ENCODE measurements around the gene PPP2R5E. TPM values are rescaled to one million over a fixed set of nuclear protein-coding genes. Genes with fewer than 3 reads are reported as not detected.
A peak's percentile ranks its signal among the peaks of the same experiment; 100 is the strongest.
"Not testable (repeated sequence)": the region's sequence is repeated elsewhere in the genome, so short reads cannot be mapped to it uniquely, and the experiment has no call there.

PPP2R5E gene
- total RNA-seq = 5.7 TPM

DNA sequence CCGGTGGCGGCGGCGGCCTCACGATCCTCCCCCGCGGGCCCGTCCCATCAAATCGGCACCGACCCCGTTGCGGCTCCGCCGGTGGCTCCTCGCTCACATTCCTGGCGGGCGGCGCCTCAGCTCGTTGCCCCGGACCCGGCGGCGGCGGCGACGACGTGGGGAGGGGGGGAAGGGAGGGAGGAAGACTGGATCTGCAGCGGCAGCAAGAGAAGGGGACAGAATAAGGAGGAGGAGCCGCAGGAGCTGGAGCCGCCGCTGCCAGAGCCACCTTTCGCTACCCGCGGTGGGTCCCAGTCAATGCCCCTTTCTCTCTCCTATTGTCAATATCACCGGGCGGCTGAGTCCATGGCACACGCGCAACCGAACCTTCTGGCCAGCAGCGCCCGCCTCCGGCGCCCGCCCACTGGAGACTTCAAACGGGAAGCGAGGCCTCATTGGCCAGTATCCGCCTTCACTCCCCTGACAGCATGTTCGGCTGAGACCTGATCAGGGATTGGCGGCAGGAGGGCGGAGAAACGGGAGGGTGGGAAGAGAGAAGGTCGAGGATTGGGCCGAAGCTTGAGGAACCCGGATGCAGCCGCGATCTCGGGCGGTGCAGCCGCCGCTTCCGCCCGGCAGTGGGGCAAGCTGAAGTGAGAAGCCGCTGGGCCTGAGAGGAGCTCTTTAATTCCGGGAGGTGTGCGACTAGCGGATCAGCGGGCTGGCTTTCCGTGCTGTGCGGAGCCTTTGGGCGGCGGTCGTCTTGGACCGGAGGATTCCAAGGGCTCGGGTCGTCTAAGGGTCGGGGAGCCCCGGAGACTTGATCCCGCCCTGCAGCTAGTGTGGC is at the start of gene PPP2R5E:
Gene PPP2R5E (minus strand): TSS at position 378 of the 826 bp plus-strand sequence. CDS start 3,692 bp downstream, outside the sequence.
- TF ChIP-seq, protein P1, sequence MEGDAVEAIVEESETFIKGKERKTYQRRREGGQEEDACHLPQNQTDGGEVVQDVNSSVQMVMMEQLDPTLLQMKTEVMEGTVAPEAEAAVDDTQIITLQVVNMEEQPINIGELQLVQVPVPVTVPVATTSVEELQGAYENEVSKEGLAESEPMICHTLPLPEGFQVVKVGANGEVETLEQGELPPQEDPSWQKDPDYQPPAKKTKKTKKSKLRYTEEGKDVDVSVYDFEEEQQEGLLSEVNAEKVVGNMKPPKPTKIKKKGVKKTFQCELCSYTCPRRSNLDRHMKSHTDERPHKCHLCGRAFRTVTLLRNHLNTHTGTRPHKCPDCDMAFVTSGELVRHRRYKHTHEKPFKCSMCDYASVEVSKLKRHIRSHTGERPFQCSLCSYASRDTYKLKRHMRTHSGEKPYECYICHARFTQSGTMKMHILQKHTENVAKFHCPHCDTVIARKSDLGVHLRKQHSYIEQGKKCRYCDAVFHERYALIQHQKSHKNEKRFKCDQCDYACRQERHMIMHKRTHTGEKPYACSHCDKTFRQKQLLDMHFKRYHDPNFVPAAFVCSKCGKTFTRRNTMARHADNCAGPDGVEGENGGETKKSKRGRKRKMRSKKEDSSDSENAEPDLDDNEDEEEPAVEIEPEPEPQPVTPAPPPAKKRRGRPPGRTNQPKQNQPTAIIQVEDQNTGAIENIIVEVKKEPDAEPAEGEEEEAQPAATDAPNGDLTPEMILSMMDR (IDR thresholded peaks at IDR 0.05) = no peak
- Histone ChIP-seq H3K4me1 (peaks cover 0 to 16% of the 10 kb centered on the region in 2 donors), H3K36me3 (peaks cover 13 to 16% of the 10 kb centered on the region in 2 donors), H3K27ac (peak within 1 kb of the TSS; percentile 87 to 91), H3K4me3 (peak within 1 kb of the TSS; percentile 92), H3K9me3 (no peaks in the 10 kb centered on the region), H3K27me3 (no peaks in the 10 kb centered on the region)
- peak; percentile 95 to 99 for DNase-seq (ENCODE audit: low spot score in 2 of 2)
- intact Hi-C loops (cut with DNase I) = loop anchor here (1.0 to 10.0 kb wide), 7 partner anchors 98 to 792 kb away; partner anchors contain the start of genes SGPP1 and WDR89

DNA sequence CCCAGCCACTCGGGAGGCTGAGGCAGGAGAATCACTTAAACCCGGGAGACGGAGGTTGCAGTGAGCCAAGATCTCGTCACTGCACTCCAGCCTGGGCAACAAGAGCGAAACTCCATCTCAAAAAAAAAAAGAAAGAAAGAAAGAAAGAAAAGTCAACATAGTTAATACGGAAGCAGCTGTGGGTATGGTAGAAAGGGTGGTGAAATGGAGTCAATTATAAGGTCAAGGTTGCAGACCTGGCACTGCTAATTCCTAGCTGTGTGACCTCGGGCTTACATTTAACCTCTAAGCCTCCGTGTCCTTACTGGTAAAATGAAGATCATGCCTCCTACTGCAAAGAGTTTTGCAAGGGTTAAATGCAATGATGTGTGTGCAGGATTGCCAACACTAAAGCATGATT is 39.9 kb upstream of the PPP2R5E start:
- H3K36me3 ChIP-seq; H3K4me1 ChIP-seq; H3K27ac ChIP-seq; H3K9me3 ChIP-seq; H3K27me3 ChIP-seq; DNase-seq (ENCODE audit: low spot score in 2 of 2); intact Hi-C loops (cut with DNase I); H3K4me3 ChIP-seq: not testable (repeated sequence)

DNA sequence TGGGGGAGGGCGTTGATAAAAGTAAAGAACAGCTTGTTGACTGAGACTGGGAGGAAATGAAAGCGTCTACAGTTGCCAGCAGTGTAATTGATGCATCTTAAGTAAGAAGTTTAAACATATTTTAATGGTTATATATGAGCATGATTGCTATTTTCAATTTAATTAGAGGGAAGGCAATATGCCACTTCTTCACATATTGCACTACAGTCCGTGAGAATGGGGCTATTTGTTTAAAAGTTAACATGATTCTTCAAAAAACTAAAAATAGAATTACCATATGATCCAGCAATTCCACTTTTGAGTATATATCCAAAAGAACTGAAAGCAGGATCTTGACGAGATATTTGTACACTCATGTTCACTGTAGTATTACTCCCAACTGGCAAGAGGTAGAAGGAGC is 38.3 kb upstream of the PPP2R5E start:
- Histone ChIP-seq H3K27me3 (no peaks in the 10 kb centered on the region), H3K4me3 (no peak overlapping the region), H3K9me3 (no peaks in the 10 kb centered on the region), H3K4me1 (no peaks in the 10 kb centered on the region), H3K27ac (no peak overlapping the region), H3K36me3 (no peaks in the 10 kb centered on the region)
- DNase-seq (ENCODE audit: low spot score in 2 of 2) = no peak
- intact Hi-C loops (cut with DNase I) = no loop called here
- TF ChIP-seq, protein P1 (IDR thresholded peaks at IDR 0.05) = no peak

DNA sequence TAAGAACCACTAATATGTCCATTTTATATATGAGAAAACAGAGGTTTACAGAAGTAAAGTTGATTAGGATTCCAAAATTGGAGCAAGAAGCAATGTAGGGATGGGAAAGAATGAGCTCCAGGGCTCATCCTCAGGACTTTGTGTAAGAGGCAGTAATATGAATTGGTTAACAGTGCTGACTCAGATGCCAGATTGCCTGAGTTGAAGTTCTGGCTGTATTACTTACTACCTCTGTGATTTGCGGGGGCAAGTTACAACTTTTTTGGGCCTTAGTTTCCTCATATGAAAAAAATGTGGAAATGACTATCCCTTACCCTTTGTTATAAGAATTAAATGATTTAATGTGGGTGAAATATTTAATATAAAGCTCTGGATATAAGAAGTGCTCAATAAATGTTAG is 35.1 kb upstream of the PPP2R5E start:
- no peaks in the 10 kb centered on the region for H3K27me3 ChIP-seq
- intact Hi-C loops (cut with DNase I) = no loop called here
- H3K4me3 ChIP-seq = no peak overlapping the region
- TF ChIP-seq, protein P1 (IDR thresholded peaks at IDR 0.05) = no peak
- no peaks in the 10 kb centered on the region for H3K36me3 ChIP-seq
- no peak for DNase-seq (ENCODE audit: low spot score in 2 of 2)
- H3K9me3 ChIP-seq = no peaks in the 10 kb centered on the region
- H3K27ac ChIP-seq = no peak overlapping the region
- no peaks in the 10 kb centered on the region for H3K4me1 ChIP-seq

DNA sequence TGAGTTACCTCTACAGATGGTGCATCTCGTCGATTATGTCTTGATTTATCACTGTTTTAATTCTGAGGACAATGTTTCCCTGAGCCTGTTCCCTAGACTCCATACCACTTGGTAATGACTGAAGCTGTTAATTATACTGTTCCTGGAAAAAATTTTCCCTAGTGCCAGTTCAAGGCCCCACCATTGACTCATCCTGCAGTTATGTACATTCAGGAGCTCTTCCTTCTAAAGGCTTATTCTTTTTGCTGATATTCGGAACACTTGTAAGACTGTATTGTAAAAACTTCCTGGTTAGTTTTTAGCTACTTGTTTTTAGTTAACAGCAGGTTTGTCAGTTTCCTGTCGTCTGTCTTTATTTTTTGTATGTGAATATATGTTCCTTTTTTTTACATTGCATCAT is 30.4 kb upstream of the PPP2R5E start:
- Histone ChIP-seq H3K9me3 (no peaks in the 10 kb centered on the region), H3K36me3 (no peaks in the 10 kb centered on the region), H3K27ac (no peak overlapping the region), H3K4me1 (no peaks in the 10 kb centered on the region), H3K4me3 (no peak overlapping the region), H3K27me3 (no peaks in the 10 kb centered on the region)
- intact Hi-C loops (cut with DNase I) = no loop called here
- no peak for DNase-seq (ENCODE audit: low spot score in 2 of 2)
- TF ChIP-seq, protein P1 (IDR thresholded peaks at IDR 0.05) = no peak

DNA sequence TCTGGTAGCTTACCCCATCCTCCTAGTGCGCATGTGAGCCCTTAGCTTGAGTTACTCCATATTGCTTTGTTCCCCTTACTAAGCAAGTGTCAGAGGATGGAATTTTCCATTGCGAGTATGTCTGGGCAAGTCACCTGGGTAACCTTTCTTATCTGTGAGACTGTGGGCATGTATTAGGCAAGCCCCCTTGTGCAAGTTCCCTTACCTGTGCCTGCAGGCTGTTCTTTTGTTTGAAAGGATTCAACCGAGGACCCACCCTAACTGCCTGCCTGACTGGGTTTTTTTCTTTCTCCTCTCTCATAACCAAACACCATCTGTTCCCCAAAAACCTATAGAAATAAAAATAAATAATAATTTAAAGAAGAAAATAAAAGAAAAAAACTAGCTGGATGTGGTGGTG is 22.3 kb upstream of the PPP2R5E start:
- Histone ChIP-seq H3K36me3 (no peaks in the 10 kb centered on the region), H3K4me3 (no peak overlapping the region), H3K4me1 (no peaks in the 10 kb centered on the region), H3K27me3 (no peaks in the 10 kb centered on the region), H3K27ac (no peak overlapping the region), H3K9me3 (no peaks in the 10 kb centered on the region)
- TF ChIP-seq, protein P1 (IDR thresholded peaks at IDR 0.05) = no peak
- intact Hi-C loops (cut with DNase I) = no loop called here
- no peak for DNase-seq (ENCODE audit: low spot score in 2 of 2)

Measured in ascending aorta (tissue), 2 donors.